GM12801 (cell line): ENCODE results near the gene CAV1.

ENCODE experiments used
- TF ChIP-seq, protein P1 (sequence below): IDR thresholded peaks from one replicate; pipeline ENCODE4 v1.5.1; 2011; ENCODE audit warnings: control low read depth; ENCODE audit not compliant: insufficient read length; ENCODE audit errors: extremely low read depth

CAV1 gene

GRCh38 chr7:116521046-116521664 is 3.7 kb upstream of the CAV1 start:
- TF ChIP-seq, protein P1, sequence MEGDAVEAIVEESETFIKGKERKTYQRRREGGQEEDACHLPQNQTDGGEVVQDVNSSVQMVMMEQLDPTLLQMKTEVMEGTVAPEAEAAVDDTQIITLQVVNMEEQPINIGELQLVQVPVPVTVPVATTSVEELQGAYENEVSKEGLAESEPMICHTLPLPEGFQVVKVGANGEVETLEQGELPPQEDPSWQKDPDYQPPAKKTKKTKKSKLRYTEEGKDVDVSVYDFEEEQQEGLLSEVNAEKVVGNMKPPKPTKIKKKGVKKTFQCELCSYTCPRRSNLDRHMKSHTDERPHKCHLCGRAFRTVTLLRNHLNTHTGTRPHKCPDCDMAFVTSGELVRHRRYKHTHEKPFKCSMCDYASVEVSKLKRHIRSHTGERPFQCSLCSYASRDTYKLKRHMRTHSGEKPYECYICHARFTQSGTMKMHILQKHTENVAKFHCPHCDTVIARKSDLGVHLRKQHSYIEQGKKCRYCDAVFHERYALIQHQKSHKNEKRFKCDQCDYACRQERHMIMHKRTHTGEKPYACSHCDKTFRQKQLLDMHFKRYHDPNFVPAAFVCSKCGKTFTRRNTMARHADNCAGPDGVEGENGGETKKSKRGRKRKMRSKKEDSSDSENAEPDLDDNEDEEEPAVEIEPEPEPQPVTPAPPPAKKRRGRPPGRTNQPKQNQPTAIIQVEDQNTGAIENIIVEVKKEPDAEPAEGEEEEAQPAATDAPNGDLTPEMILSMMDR, result no peak

DNA sequence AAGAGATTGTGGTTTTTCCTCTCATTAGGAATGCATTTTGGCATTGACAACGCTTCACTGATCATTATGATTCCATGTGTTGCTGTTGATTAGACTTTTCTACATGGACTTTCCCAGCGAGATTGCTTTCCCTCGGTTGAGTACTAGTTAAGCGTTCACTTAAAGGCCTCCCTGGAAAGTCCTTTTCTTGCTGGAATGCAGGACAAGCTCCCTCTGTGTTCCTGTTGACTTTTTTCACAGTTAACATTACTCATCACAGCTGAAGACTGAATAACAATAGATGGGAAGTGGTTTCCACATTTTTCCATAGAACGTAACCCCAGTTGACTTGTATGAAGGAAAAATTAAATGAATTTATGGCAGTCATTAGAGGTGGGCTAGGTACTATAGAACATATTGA is 2.6 kb upstream of the CAV1 start:
- TF ChIP-seq, protein P1, result no peak

GRCh38 chr7:116524221-116524608 is 621 bp upstream of the CAV1 start:
- TF ChIP-seq, protein P1, result no peak

- TF ChIP-seq, protein P1, result no peak
Observed at GRCh38 chr7:116525298-116525912, 569 bp downstream of the CAV1 start.

DNA sequence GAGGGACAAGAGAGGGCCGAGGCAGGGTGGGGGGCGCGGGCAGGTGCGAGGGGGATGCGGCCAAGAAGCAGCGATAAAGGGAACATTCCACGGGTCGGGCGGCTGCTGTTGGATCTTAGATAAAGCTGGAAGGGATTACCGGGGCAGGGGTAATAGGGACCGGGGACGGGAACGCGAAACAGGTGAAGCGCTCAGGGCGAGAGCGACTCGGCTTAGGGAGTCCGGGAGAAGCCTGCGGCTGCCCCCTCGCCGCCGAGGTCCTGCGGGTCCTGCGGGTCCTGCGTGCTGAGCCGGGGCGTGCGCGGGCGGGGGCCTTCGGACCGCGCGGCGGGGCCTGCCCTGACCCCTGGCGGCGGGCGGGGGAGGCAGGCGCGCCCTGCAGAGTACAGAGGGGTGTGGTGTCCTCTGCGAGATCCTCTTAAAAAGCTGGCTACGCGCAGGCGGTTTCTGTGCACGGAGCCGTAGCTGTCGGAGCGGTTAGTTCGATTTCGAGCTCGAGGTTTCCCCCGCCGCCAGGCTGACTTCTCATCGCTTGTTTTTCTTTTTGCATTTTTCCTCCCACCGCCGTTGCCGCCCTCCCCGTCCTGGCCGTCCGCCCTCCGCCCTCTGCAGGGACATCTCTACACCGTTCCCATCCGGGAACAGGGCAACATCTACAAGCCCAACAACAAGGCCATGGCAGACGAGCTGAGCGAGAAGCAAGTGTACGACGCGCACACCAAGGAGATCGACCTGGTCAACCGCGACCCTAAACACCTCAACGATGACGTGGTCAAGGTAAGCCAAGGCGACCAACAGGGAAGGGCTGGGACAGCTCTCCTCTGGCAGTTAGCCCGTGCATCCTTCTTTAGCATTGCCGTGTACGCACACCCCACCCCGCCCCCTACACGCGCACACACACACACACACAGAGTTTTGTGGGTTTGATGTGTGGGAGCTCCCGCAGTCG is 1.4 kb downstream of the CAV1 start:
- TF ChIP-seq, protein P1, result no peak

GRCh38 chr7:116526897-116527296 is 2.1 kb downstream of the CAV1 start:
- TF ChIP-seq, protein P1, result no peak

DNA sequence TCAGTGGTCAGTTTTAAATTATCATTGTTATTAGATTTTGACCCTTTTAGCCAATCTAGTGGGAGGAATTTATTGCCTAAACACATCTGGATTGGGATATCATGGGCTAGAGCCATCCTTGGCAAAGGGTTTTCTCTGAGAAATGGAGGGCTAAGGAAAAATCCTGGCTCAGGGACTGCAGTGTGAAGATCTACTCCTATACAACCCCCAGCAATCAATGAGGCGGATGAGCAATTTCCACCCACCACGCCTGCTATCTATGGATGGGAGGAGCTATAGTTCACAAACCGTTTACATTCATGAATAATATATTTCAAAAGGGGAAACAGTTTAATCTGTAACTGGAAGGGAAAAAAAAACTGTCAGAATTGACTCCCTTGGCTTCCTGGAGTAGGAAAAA is 2.7 kb downstream of the CAV1 start:
- TF ChIP-seq, protein P1, result no peak
